OCI-LY3 (cell line): ENCODE measurements around the gene RAB20.
A peak's percentile ranks its signal among the peaks of the same experiment; 100 is the strongest.

ENCODE experiments used
- H2AFZ ChIP-seq: fragments of 200-600, 300-600 bp; shearing (Covaris generic); 2 replicates; pipeline ENCODE4 v1.6.0; 2014; ENCODE audit warnings: antibody characterized with exemption, low read depth, low read length
- H3K27ac ChIP-seq: fragments of 200-600, 300-600 bp; sonication (generic); 2 replicates; pipeline ENCODE4 v1.5.1; 2014; ENCODE audit warnings: mild to moderate bottlenecking, low read length, moderate library complexity, mixed read lengths
- H3K27me3 ChIP-seq: fragments of 200-600, 300-600 bp; sonication (generic); 2 replicates; pipeline ENCODE4 v1.6.1; 2014; ENCODE audit warnings: low read depth, low read length, mixed read lengths
- H3K36me3 ChIP-seq: fragments of 200-600, 300-600 bp; sonication (generic); replicated peaks from 2 replicates; pipeline ENCODE3; 2014; ENCODE audit warnings: low read depth, low read length, mixed read lengths
- H3K4me1 ChIP-seq: fragments of 300-600, 200-600 bp; sonication (generic); 2 replicates; pipeline ENCODE4 v1.6.1; 2014; ENCODE audit warnings: low read length, mixed read lengths
- H3K4me2 ChIP-seq: fragments of 200-600, 300-600 bp; sonication (generic); 2 replicates; pipeline ENCODE4 v1.6.1; 2014; ENCODE audit warnings: low read length, mixed read lengths
- H3K4me3 ChIP-seq: fragments of 300-600, 200-600 bp; sonication (generic); 2 replicates; pipeline ENCODE4 v1.5.1; 2014; ENCODE audit warnings: antibody characterized with exemption, mild to moderate bottlenecking, low read length, moderate library complexity
- H3K79me2 ChIP-seq: fragments of 300-600, 200-600 bp; shearing (Covaris generic); 2 replicates; pipeline ENCODE4 v1.6.1; 2014; ENCODE audit warnings: mild to moderate bottlenecking, low read length, mixed read lengths
- H3K9ac ChIP-seq: fragments of 300-600, 200-600 bp; shearing (Covaris generic); 2 replicates; pipeline ENCODE4 v1.6.0; 2014; ENCODE audit warnings: mild to moderate bottlenecking, low read length, moderate library complexity
- H3K9me3 ChIP-seq: fragments of 200-600, 300-600 bp; shearing (Covaris generic); 2 replicates; pipeline ENCODE4 v1.6.1; 2014; ENCODE audit warnings: low read length, mixed read lengths; ENCODE audit not compliant: insufficient read depth
- H4K20me1 ChIP-seq: fragments of 200-600, 300-600 bp; sonication (generic); 2 replicates; pipeline ENCODE4 v1.6.1; 2016; ENCODE audit warnings: low read length, mixed read lengths; ENCODE audit not compliant: insufficient read depth
- CTCF ChIP-seq: fragments of 200-600, 300-600 bp; sonication (generic); IDR thresholded peaks from 2 replicates; pipeline ENCODE4 v1.5.1; 2014; ENCODE audit warnings: antibody characterized with exemption, low read length, low read depth
- EZH2phosphoT487 ChIP-seq: fragments of 200-600 bp; shearing (Covaris generic); IDR thresholded peaks from 2 replicates; pipeline ENCODE4 v1.6.1; 2018; ENCODE audit warnings: antibody characterized with exemption, mixed run types, low read depth

Gene RAB20

DNA sequence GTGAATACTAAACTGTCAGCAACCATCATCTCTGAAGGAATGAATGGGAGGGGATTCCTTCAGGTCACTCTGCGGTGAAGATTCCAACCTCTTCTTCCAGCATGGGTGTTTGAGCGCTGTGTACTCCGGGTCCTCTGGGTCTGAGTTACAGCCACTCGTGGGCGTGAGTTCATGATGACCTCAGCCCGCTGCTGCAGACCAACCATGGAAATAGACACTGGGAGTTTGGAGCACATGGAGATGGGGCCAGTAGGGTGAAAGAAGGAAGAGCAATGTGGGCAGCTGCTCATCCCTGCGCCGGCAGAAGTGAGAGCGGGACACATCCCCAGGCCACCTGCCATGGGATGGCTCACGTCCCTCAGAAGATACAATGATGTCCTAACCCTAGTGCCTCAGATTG is 16.8 kb upstream of the RAB20 start:
- H3K4me3 ChIP-seq: no peak overlapping the region
- no peaks in the 10 kb centered on the region for H3K9me3 ChIP-seq
- peaks cover 20% of the 10 kb centered on the region for H3K4me1 ChIP-seq
- H3K4me2 ChIP-seq: no peak overlapping the region
- H3K79me2 ChIP-seq: no peaks in the 10 kb centered on the region
- no peak overlapping the region for H3K27ac ChIP-seq
- TF ChIP-seq CTCF: no peak
- peaks cover 45% of the 10 kb centered on the region for H3K27me3 ChIP-seq
- H4K20me1 ChIP-seq: 0 out of 2 replicates have a peak, but pooled peaks cover 6% of the 10 kb centered on the region
- H3K9ac ChIP-seq: no peak overlapping the region
- no peak overlapping the region for H2AFZ ChIP-seq
- H3K36me3 ChIP-seq: no peaks in the 10 kb centered on the region

DNA sequence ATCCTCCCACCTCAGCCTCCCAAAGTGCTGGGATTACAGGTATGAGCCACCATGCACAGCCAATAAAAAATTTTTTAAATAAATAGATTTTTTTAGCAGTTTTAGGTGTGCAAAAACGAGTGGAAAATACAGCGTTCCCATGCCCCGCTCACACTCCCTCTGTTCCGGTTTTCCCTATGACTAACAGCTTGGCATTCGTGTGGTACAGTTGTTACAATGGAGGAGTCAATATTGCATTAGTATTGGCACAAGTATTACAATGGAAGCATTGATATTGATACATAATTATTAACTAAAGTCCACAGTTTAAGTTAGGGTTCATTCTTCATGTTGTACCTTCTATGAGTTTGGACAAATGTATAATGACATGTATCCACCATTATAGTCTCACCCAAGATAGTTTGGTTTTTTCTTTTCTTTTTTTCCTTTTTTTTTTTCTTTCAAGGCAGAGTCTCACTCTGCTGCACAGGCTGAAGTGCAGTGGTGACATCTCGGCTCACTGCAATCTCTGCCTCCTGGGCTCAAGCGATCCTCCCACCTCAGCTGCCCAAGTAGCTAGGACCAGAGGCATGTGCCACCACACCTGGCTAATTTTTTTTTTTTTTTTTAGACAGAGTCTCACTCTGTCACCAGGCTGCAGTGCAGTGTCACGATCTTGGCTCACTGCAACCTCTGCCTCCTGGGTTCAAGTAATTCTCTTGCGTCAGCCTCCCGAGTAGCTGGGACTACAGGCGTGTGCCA is 15.4 kb upstream of the RAB20 start:
- peaks cover 27% of the 10 kb centered on the region for H3K4me1 ChIP-seq
- no peak overlapping the region for H3K27ac ChIP-seq
- no peak overlapping the region for H3K4me3 ChIP-seq
- no peak overlapping the region for H3K9ac ChIP-seq
- no peak for TF ChIP-seq EZH2phosphoT487
- TF ChIP-seq CTCF: no peak
- no peak overlapping the region for H3K4me2 ChIP-seq
- H2AFZ ChIP-seq: no peak overlapping the region
- peaks cover 6% of the 10 kb centered on the region; the same call in 1 of the 2 replicates for H4K20me1 ChIP-seq
- no peaks in the 10 kb centered on the region for H3K79me2 ChIP-seq
- H3K36me3 ChIP-seq: no peaks in the 10 kb centered on the region
- H3K27me3 ChIP-seq: peaks cover 51% of the 10 kb centered on the region
- H3K9me3 ChIP-seq: no peaks in the 10 kb centered on the region

GRCh38 chr13:110576070-110576394 is 14.5 kb upstream of the RAB20 start:
- Histone ChIP-seq H3K9me3 (no peaks in the 10 kb centered on the region), H3K4me2 (peak overlapping the region; percentile 90), H2AFZ (0 out of 2 replicates have a peak overlapping the region, but pooled peaks have one; percentile 7), H3K4me3 (peak overlapping the region; percentile 69), H4K20me1 (peaks cover 6% of the 10 kb centered on the region; the same call in 1 of the 2 replicates), H3K36me3 (no peaks in the 10 kb centered on the region), H3K79me2 (no peaks in the 10 kb centered on the region), H3K27ac (no peak overlapping the region), H3K4me1 (peaks cover 24% of the 10 kb centered on the region), H3K9ac (peak overlapping the region; percentile 12; the same call in 1 of the 2 replicates), H3K27me3 (peaks cover 53% of the 10 kb centered on the region)
- TF ChIP-seq CTCF (no peak), EZH2phosphoT487 (no peak)

GRCh38 chr13:110575322-110576069 is 14.0 kb upstream of the RAB20 start:
- H3K4me2 ChIP-seq: peak overlapping the region; percentile 90
- H2AFZ ChIP-seq: 0 out of 2 replicates have a peak overlapping the region, but pooled peaks have one; percentile 7
- peak overlapping the region; percentile 12 for H3K9ac ChIP-seq
- peaks cover 6% of the 10 kb centered on the region; the same call in 1 of the 2 replicates for H4K20me1 ChIP-seq
- H3K27me3 ChIP-seq: peaks cover 55% of the 10 kb centered on the region
- H3K4me3 ChIP-seq: peak overlapping the region; percentile 69
- H3K79me2 ChIP-seq: no peaks in the 10 kb centered on the region
- H3K36me3 ChIP-seq: no peaks in the 10 kb centered on the region
- H3K9me3 ChIP-seq: no peaks in the 10 kb centered on the region
- H3K4me1 ChIP-seq: peaks cover 24% of the 10 kb centered on the region
- TF ChIP-seq EZH2phosphoT487: no peak
- peak; percentile 24; the same call in 1 of the 2 replicates for TF ChIP-seq CTCF
- no peak overlapping the region for H3K27ac ChIP-seq
